Muscle layer of colon (tissue), 2 donors: ENCODE results near the gene GALNT9.

ENCODE experiments used
- H3K27ac ChIP-seq: one replicate; pipeline ENCODE4 v1.7.0; 2013; ENCODE audit warnings: low read depth, mild to moderate bottlenecking, low read length, moderate library complexity
- H3K27me3 ChIP-seq, 2 donors: one replicate each; pipeline ENCODE4 v1.7.0; 2013; ENCODE audit warnings: low read length in 2 of 2, mild to moderate bottlenecking in 2 of 2; ENCODE audit not compliant: insufficient read depth in 2 of 2, control insufficient read depth in 1 of 2
- H3K36me3 ChIP-seq: one replicate; pipeline ENCODE4 v1.7.0; 2013; ENCODE audit warnings: mild to moderate bottlenecking, low read length; ENCODE audit not compliant: insufficient read depth
- H3K4me1 ChIP-seq: one replicate; pipeline ENCODE4 v1.7.0; 2013; ENCODE audit warnings: mild to moderate bottlenecking, low read length; ENCODE audit not compliant: insufficient read depth
- H3K4me3 ChIP-seq, 2 donors: one replicate each; pipeline ENCODE4 v1.7.0; 2013; ENCODE audit warnings: low read length in 2 of 2, low read depth in 1 of 2, mild to moderate bottlenecking in 1 of 2, moderate library complexity in 1 of 2
- H3K9ac ChIP-seq: one replicate; pipeline ENCODE4 v1.7.0; 2013; ENCODE audit warnings: low read length
- H3K9me3 ChIP-seq: one replicate; pipeline ENCODE4 v1.7.0; 2013; ENCODE audit warnings: mild to moderate bottlenecking, low read length
- donor health status: abdominal sarcoma.
- donor health status: Adenocarcinoma of cecum.

The GALNT9 gene

DNA sequence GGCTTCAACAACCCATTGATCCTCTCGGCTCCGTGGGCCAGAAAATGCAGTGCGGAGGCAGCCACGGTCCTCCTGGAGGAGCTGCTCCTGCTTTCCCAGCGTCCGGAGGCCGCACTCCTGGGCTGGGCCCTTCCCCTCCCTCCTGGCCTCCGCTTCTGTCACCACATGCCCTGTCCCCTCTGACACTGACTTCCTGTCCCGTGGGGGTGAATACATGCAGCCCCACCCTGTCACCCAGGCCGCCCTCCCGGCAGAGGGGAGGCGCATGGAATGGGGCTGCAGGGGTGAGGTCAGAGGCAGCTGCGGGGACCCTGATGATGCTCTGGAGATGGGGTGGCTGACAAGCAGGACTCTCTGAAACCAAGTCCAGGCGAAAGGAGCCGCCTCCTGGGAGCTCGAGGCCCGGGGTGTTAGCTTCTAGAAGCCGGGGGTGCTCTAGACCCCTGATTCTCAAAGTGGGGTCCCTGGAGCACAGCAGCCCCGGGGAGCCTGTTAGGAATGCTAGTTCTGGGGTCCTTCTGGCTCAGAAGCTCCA is 152.9 kb downstream of the GALNT9 start:
- Histone ChIP-seq H3K27ac (no peak overlapping the region), H3K9ac (no peak overlapping the region), H3K36me3 (no peaks in the 10 kb centered on the region), H3K9me3 (no peaks in the 10 kb centered on the region), H3K27me3 (peaks cover 6 to 73% of the 10 kb centered on the region in 2 donors), H3K4me1 (no peaks in the 10 kb centered on the region), H3K4me3 (no peak overlapping the region)

DNA sequence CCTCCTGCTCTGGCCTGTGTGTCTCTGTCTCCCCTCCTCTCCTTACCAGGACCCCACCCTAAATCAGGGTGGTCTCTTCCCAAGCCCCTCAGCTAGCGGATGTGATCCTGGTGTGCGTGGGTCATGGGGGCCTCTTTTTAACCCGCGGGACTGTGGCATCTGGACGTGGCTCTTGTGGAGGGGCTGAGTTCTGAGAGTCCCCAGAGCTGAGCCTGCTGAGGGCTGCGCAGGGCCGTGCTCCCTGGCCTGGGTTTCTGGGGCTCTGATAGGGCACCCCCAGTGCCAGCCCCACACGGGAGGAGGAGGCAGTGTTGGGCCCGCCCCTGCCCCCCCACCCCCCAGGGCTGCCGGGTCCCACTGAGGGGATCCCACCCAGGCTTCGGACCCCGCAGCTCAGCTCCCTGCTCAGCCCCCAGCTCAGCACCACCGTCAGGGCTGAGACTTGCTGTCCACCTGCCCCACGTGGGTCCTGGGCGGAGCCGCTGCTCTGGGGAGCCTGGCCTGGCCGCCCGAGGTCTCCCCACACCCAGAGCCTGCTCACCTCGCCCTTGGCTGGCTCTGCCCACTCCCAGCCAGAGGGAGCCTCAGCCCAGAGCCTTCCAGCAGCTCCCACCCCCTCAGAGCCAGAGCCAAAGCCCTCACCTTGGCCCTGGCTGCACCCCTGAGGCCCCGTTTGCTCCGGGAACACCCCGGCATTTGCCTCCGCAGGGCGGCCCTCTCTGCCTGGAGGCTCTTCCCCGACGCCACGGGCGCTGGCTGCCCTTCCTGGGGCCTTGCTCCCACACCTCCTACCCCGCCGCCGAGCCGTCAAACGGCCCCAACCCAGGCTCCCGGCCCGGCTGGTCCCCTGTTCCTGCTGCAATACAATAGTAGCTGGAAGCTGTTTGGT is 153.6 kb downstream of the GALNT9 start:
- no peaks in the 10 kb centered on the region for H3K9me3 ChIP-seq
- H3K9ac ChIP-seq: no peak overlapping the region
- no peak overlapping the region for H3K4me3 ChIP-seq
- peaks cover 6 to 80% of the 10 kb centered on the region in 2 donors for H3K27me3 ChIP-seq
- no peaks in the 10 kb centered on the region for H3K4me1 ChIP-seq
- H3K36me3 ChIP-seq: no peaks in the 10 kb centered on the region
- no peak overlapping the region for H3K27ac ChIP-seq

DNA sequence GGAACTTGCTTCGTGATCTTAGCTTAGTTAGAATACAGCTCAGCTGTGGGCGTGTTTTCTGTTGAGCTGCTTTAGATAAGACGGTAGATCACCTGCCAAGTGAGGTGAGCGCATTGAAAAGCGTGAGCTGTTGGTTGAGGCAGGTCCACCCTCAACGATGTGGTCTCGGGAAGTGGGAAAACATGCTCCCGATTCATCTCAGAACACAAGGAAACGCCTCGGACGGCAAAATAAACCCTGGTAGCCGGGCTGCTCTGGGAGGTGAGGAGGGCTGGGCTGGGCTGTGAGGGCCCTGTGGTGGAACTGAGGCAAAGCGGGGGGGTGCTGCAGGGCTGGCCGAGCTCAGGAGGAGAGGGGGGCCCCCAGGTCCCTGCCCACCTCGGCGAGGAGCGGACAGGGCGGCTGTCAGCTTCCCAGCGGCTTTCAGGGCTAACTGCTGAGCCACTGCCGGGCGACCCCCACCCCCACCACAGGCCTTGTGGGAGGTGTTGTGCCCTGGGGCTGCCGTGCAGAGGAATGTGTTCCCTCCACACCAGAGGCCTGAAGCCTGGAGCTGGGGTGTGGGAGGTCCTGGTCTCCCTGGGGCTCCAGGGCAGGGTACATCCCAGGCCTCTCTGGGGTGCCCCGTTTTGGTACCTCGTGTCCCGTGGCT is 154.4 kb downstream of the GALNT9 start:
- no peaks in the 10 kb centered on the region for H3K9me3 ChIP-seq
- no peaks in the 10 kb centered on the region for H3K36me3 ChIP-seq
- no peak overlapping the region for H3K4me3 ChIP-seq
- H3K27me3 ChIP-seq: peaks cover 6 to 85% of the 10 kb centered on the region in 2 donors
- no peak overlapping the region for H3K27ac ChIP-seq
- H3K4me1 ChIP-seq: no peaks in the 10 kb centered on the region
- no peak overlapping the region for H3K9ac ChIP-seq

DNA sequence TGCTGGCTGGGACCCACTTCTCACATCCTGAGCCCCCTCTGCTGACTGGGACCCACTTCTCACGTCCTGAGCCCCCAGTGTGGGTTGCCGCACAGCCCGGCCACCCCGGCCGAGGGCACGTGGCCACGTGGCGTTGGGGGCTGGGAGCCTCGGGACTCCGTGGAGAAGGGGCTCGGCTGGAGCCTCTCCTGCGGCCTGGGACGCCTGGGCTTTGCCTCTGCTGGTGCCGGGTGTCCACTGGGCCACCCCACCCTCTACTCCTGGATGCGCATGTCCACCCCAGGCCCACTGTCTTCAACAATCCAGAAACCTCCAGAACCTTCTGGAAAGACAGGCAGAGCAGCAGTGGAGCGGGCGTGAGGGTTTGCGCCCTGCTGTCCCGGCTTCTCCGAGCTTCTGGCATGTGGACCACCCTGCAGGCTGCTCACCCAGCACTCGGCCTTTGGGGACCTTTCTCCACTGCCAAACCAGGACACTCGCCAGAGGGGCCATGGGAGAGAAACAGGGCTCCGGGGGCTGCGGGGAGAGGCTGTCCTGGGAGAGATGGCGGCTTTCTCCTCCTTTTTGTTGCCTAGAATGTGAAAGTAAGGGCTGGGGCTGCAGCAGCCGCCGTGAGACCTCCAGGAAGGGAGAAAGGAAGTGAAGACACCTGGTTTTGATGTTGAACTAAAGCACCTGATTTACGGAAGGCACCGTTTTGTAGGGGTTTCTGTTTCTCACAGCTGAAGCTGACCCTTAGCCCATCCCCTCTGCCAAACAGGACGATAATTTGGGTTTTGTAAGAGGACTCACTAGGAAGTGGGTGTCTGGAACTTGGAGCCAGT is 155.2 kb downstream of the GALNT9 start:
- H3K9me3 ChIP-seq: no peaks in the 10 kb centered on the region
- peaks cover 6 to 84% of the 10 kb centered on the region in 2 donors for H3K27me3 ChIP-seq
- H3K4me1 ChIP-seq: no peaks in the 10 kb centered on the region
- no peaks in the 10 kb centered on the region for H3K36me3 ChIP-seq
- no peak overlapping the region for H3K4me3 ChIP-seq
- no peak overlapping the region for H3K27ac ChIP-seq
- H3K9ac ChIP-seq: no peak overlapping the region

DNA sequence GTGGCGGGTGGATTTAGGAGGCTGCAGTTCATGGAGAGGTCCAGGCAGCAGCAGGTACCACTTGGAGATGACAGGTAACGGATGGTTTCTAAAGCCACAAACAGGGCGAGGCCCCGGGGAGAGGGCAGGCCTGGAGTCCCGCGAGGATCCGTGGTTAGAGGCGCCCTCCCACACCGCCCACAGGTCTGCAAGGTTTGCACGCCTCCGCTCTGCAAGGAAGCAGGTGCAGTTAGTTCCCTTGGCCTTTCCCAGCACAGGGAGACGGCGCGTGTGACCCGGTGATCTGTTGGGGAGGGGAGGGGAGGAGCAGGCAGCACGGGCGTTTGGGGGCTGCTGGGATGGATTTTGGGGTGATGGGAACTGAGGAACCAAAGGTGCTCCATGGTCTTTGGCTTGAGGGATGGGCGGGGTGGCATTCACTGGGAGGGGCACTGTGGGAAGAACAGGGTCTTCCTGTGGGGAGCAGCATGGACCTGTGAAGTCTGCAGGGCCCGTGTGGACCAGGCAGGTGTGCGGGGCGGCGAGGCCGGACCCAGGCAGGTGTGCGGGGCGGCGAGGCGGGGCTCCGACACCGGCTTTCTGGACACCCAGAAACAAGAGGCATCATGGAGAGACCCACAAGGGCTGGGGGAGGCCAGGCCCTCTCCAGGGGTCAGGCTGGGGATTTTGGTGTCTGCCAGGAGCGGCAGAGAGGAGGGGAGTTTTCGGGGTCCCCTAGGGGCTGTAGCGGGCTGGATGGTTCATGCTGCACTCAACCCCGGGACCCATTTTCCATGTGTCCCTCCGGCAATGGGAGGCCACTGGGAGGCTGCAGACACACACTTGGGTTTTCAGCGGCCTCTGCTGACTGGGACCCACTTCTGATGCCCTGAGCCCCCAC is 156.0 kb downstream of the GALNT9 start:
- no peak overlapping the region for H3K4me3 ChIP-seq
- H3K27me3 ChIP-seq: peaks cover 6 to 82% of the 10 kb centered on the region in 2 donors
- H3K4me1 ChIP-seq: no peaks in the 10 kb centered on the region
- no peaks in the 10 kb centered on the region for H3K36me3 ChIP-seq
- no peak overlapping the region for H3K9ac ChIP-seq
- H3K27ac ChIP-seq: no peak overlapping the region
- no peaks in the 10 kb centered on the region for H3K9me3 ChIP-seq

DNA sequence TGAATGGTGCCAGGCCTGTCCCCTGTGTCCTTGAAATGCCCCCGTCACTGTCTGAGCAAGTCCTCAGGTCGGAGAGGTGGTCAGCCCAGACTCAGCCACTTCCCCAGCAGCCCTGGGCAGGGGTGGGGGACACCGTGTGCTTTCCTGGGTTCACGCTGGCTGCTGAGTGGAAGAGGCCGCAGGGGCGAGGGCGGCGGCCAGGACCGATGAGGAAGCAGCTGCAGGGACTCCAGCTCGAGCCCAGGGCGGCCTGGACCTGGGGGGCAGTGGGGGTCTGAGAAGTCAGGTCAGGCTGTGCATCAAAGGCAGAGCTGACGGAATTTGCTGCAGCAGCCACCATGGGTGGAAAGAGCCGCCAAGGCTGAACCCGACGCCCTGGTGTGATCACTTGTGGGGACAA is 156.8 kb downstream of the GALNT9 start:
- Histone ChIP-seq H3K27me3 (peaks cover 6 to 82% of the 10 kb centered on the region in 2 donors), H3K9ac (no peak overlapping the region), H3K4me3 (no peak overlapping the region), H3K9me3 (no peaks in the 10 kb centered on the region), H3K4me1 (no peaks in the 10 kb centered on the region), H3K36me3 (no peaks in the 10 kb centered on the region), H3K27ac (no peak overlapping the region)

DNA sequence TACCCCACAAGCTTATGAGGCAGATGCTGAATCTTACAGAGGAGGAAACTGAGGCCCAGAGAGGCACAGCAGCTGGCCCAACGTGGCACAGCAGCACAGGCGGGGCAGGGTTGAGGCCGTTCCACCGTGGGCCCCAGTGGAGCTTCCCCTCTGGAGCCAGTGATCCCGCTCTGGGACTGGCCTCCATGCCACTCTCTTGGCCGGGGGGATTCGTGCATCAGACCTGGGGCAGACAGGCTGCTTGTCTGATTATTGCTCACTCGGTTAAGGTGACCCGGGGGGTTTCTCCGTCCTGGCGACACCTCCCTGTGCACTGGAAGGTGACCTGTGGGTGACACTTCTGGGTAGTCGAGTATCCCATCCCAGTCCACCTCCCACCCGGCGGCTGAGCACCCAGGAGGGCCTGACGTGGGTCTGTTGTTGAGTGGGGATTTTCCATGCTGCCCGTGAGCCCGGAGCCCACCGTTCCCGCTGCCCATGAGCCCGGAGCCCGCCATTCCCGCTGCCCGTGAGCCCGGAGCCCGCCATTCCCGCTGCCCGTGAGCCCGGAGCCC is 157.3 kb downstream of the GALNT9 start:
- H3K9me3 ChIP-seq: no peaks in the 10 kb centered on the region
- H3K27ac ChIP-seq: no peak overlapping the region
- no peak overlapping the region for H3K9ac ChIP-seq
- peaks cover 3 to 83% of the 10 kb centered on the region in 2 donors for H3K27me3 ChIP-seq
- H3K4me1 ChIP-seq: no peaks in the 10 kb centered on the region
- no peaks in the 10 kb centered on the region for H3K36me3 ChIP-seq
- H3K4me3 ChIP-seq: no peak overlapping the region

DNA sequence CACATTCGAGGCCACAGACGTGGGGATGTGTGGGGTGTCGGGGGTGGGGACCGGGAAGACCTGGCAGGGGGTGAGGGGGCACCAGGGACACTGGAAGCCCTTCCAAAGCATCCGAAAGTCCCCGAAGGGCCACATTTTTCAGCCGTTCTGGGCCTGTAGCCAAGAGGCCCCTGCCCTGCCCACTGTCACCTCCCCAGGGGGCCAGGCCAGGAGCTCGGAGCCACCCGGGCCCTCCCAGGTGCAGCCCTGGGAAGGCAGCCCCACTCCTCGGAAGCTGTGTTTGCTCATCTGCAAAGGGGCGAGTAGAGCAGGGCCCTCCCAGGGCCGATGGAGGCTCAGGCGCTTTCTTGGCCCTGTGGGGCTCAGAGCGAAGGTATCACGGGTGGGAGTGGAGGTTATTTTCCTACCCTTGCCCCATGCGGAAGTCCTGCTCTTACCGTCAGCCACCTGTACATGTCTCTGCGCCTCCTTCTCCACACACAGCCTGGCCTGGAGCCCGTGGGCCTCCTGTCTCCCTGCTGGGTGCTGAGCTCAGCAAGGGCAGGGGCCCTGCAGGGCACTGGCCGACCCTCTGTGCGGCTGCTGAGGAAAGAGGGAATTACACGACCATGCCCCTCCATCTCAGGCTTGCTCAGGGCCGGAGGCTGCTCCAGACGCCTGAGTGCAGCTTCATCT is 158.0 kb downstream of the GALNT9 start:
- Histone ChIP-seq H3K4me1 (no peaks in the 10 kb centered on the region), H3K27me3 (peaks cover 0 to 80% of the 10 kb centered on the region in 2 donors), H3K9me3 (no peaks in the 10 kb centered on the region), H3K36me3 (no peaks in the 10 kb centered on the region), H3K4me3 (no peak overlapping the region), H3K27ac (no peak overlapping the region), H3K9ac (no peak overlapping the region)

DNA sequence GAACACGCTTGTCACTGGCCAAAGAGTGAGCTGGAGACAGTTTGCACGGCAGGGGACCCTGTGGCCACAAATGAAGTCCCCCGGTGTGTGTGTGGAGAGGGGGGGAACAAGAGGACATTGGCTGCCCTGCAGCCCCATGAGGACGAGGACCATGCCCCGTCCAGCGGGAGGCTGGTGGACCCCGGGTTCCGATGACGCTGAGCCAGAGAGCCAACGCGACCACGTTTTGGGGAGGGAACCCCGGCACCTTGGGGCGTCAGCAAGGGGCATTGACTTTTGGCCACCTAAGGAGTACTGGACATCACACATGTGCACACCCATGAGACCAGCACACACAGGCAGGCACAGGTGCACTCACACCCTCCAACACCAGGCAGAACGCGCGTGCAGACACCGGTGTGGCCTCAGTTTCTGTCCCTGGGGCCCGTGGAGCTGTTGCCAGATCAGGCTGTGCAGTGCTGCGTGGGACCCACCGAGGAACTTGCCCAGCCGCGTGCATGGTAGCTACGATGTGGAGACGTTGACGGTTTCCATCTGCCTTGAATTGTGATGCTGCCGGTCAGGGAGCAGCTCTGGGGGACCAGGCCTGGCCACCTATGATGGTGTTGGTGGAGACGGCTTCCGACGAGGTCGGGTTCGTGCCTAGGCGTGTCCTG is 158.6 kb downstream of the GALNT9 start:
- Histone ChIP-seq H3K4me3 (no peak overlapping the region), H3K9ac (no peak overlapping the region), H3K9me3 (no peaks in the 10 kb centered on the region), H3K27me3 (peaks cover 0 to 73% of the 10 kb centered on the region in 2 donors), H3K36me3 (no peaks in the 10 kb centered on the region), H3K27ac (no peak overlapping the region), H3K4me1 (no peaks in the 10 kb centered on the region)
